ENCODE results near the gene CPXM1.

GRCh38 chr20:2799688-2800520, 523 bp downstream of the CPXM1 start:
- TF ChIP-seq CTCF (conservative IDR thresholded peaks at IDR 0.05; ENCODE audit: low read length) (no peak), EZH2phosphoT487 (IDR thresholded peaks at IDR 0.05; ENCODE audit: borderline replicate concordance) (no peak)

Data from Loucy (cell line).